GF-D8 (cell line): Measurements from ENCODE around the gene PPP1R14B.
A peak's percentile ranks its signal among the peaks of the same experiment; 100 is the strongest.

Experiments used
- DNase-seq: peaks from one replicate; lab custom pipeline; 2025; lab: John Stamatoyannopoulos, UW

PPP1R14B gene

GRCh38 chr11:64281957-64282770 is 35.4 kb upstream of the PPP1R14B start:
- DNase-seq = no peak

DNA sequence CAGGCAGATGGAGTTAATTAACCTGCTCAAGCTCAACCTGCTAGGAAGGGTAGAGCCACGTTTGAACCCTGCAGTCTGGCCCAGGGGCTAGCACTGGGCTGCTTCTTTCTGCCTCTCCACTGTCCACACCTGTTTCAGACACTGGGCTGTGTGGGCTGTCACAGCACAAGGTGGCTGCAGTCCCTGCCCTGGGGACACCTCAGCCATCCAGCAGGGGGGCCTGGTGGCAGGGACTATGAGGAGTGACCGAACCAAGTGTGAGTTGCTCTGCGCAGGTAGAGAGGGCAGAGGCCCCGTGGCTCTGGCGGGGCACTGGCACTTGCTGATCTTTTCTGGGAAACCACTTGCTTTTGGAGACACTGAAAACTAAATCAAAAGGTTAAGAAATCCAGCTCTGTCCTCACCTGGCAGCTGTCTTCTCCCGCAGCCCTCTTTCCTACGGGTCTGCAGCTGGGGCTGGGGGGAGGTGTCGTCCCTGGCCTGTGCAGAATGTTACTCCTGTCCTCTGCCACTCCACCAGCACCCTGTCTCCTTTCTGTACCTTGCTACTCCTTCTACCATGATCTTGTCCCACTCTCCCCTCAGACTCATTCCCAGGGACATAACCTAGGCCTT is 31.9 kb upstream of the PPP1R14B start:
- no peak for DNase-seq

- no peak for DNase-seq
Measured at GRCh38 chr11:64276653-64277431, 30.1 kb upstream of the PPP1R14B start.

GRCh38 chr11:64275841-64276240 is 29.1 kb upstream of the PPP1R14B start:
- DNase-seq = no peak

- no peak for DNase-seq
Measured at GRCh38 chr11:64275031-64275800, 28.5 kb upstream of the PPP1R14B start.

DNA sequence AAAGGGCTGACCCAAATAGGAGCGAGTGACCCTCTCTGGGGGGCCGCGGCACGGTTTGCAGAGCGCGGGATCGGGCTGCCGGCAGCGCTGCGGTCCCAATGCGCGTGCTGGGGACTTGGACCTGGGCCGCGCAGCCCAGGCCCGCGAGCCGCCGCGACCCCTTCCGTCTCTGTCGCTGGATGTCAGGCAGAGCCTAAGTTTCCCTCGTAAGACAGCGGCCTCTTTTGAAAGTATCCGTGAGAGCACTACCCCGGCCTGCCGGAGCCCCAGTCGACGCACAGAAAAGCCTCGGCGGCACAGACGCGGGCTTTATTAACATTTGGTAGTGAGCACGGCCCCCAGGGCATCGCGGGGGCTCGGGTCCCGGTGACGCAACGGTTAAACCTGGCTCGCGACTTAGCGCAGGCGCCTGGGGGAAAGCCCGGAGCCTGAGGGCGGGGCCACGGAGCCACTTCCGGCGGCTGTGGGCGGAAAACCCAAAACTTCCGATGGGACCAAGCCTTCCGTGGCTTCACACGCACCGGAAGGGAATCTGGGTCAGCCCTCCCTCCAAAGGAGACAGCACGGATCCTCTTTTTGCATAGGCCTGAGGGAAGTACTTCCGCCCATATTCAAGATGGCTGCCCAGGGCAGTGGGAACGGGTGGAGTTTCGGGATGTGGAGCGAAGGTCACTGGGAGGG is 22.9 kb upstream of the PPP1R14B start:
- peak; percentile 97 for DNase-seq

DNA sequence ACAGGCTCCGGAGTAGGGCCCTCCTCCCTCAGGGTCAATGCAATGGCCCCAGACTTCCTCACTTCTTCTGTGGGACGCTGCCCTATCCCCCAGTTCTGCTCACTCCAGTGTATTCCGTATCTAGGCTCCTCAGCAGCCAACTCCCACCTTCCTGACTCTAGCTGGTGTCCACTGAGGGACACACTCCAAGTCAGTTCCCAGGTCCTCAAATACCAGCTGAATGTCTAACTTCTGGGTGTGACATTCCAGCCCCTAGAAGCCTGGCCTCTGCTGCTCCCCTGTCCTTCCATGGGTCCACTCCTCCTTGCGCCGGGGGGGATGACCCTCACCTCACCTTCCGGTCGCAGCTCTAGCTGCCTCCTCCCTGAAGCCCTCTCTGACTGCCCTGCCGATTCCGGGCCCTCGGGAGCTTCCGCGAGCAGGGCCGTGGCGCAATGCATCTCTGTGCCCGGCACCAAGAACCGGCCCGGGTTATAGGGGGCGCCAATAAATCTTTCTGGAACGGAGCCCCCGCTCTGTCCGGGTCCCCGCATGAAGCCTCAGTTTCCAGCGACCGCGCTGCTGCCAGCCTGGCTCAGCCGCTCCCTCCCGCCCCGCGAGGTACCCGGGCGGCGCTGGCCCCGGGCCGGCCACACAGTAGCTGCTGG is 22.3 kb upstream of the PPP1R14B start:
- peak; percentile 58 for DNase-seq

DNA sequence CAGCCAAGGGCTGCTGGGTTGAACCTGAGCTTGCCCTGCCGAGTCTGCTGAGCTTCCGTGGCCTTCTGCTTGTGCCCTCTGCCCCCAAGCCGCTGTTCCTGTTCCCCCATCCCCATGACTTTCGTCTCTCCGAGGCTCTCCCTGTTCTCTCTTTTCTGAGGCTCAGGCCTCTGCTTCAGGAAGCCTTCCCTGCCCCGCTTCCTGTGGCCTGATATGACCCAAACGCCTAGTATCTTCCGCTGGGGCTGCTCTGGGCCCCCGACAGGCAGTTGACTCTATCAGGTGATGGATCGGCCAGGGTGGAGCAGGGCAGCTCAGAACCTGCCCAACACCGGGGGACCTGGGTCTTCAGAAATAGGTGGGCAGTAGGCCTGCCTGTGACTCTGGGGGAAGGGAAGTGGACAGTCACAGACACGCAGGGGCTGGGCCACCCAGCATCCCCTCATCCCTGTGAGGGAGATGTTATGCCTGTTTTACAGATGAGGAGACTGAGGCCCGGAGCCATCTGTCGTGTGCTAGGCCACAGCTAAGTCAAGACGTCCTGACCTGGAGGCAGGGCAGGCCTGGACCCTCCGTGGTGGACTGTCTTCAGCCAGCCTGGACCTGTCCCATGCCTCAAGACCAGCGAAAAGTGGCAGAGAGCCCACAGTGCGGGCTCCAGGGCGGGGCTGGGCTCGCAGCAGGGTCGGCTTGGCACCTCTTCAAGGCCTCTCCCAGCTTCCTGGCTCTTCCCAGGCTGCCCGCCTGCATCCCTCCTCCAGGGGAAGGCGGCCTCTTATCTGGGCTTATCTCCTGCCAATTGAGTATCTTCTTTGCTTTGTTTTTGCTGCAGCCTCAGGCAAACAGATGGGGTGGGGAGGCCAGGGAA is 21.5 kb upstream of the PPP1R14B start:
- DNase-seq = peak; percentile 53

GRCh38 chr11:64267207-64267945 is 20.6 kb upstream of the PPP1R14B start:
- no peak for DNase-seq

DNA sequence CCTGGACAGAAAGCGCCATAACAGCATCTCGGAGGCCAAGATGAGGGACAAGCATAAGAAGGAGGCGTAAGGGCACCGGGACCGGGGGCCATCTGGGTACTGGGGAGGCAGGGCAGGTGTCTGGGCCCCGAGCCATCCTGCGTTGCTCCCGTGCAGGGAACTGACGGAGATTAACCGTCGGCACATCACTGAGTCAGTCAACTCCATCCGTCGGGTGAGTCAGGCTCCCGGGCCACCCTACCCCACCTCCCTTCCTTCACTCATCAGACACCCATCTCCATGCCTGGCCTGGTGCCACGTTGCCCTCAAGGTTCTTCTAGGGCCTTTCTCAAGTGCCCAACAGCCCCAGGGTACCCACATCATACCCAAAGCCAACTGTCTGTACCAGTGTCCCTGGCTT is 19.6 kb upstream of the PPP1R14B start:
- DNase-seq = no peak

GRCh38 chr11:64265176-64266160 is 18.7 kb upstream of the PPP1R14B start:
- DNase-seq = no peak

- no peak for DNase-seq
Measured at GRCh38 chr11:64264371-64264852, 17.7 kb upstream of the PPP1R14B start.

- DNase-seq = no peak
Measured at GRCh38 chr11:64263947-64264317, 17.2 kb upstream of the PPP1R14B start.

DNA sequence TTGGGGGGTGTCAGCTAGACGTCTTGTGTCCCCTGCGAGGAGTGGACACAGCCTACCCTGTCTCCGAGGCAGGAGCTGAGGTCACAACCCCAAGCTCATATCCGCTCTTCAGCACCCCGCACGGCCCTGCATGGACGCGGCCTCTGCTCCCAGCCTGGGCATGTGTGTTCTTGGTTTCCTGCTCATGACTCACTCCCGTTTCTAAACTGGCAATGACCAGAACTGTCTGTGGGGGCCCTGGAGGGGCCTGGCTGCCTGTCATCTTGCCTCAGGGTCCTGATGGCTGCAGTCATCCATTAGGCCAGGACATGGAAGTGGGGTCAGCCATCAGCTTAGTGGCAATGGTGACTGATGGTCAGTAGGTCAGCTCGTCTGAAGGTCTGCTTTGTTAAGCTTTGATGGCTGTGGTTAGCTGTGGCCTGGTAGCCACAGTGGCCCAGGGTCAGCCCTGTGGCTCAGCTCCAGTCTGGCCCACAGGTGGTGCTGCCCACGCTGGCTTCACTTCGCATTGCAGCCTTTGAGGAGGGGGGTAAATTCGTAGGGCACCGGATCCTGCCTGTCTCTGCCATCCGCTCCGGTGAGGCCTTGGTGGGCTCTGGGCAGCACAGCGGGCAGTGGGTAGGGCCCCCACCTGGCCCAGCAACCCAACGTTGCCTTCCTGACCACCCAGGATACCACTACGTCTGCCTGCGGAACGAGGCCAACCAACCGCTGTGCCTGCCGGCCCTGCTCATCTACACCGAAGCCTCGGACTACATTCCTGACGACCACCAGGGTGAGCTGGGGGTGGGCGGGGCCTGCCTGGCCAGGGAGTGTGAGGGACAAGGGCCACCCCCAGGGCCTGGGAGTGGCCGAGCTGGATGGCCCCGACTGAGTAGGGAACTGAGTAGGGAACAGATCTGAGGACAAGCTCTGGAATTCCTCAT is 16.5 kb upstream of the PPP1R14B start:
- DNase-seq = no peak

GRCh38 chr11:64262271-64263002 is 15.7 kb upstream of the PPP1R14B start:
- no peak for DNase-seq

DNA sequence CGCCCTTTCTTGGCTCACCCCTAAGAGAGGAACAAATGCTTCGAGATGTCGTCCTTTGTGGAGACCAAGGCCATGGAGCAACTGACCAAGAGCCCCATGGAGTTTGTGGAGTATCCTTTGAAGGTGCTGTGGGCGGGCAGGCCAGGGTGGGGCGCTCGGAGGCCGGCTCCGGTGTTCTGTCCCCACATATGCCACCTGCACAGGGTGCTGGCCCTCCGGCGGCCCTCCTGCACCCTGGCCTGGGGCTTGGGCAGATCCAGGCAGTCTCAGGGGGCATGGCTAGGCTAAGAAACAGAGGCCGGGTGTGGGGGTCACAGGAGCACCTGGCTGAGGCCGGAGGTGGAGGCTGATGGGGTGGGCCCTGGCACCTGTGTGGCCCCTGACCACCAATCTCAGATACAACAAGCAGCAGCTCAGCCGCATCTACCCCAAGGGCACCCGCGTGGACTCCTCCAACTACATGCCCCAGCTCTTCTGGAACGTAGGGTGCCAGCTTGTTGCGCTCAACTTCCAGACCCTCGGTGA is 14.9 kb upstream of the PPP1R14B start:
- no peak for DNase-seq
